Measurements from ENCODE around the gene MAP2K4. TPM values are rescaled to one million over a fixed set of nuclear protein-coding genes. Genes with fewer than 3 reads are reported as not detected.

Gene MAP2K4
- total RNA-seq, 4 donors from 2014 or later = 25.2 to 43.0 (median 33.2) TPM

- intact Hi-C loops (cut with DNase I) = no loop called here
- no peak for DNase-seq
- Histone ChIP-seq H3K27ac (no peak overlapping the region), H3K4me1 (peaks cover 0 to 32% (median 12%) of the 10 kb centered on the region in 3 donors), H3K27me3 (no peaks in the 10 kb centered on the region), H3K9me3 (no peaks in the 10 kb centered on the region), H3K36me3 (peaks cover 0 to 6% (median 0%) of the 10 kb centered on the region in 3 donors), H3K4me3 (no peak overlapping the region)
- WGBS, 2 donors = 82 to 94% methylated on average over 1 of the region's 1 CpG
- no peak for TF ChIP-seq POLR2A (IDR thresholded peaks at IDR 0.05)
- no peak for TF ChIP-seq CTCF (IDR thresholded peaks at IDR 0.05)
These were observed 15.0 kb downstream of the MAP2K4 start for GRCh38 chr17:12035673-12036072.

- Histone ChIP-seq H3K27me3 (no peaks in the 10 kb centered on the region), H3K4me3 (no peak overlapping the region), H3K4me1 (peaks cover 0 to 39% (median 18%) of the 10 kb centered on the region in 3 donors), H3K27ac (no peak overlapping the region), H3K9me3 (no peaks in the 10 kb centered on the region), H3K36me3 (peaks cover 0 to 6% (median 0%) of the 10 kb centered on the region in 3 donors)
- 47 to 68% methylated on average over 2 of the region's 2 CpGs for WGBS, 2 donors
- TF ChIP-seq POLR2A (IDR thresholded peaks at IDR 0.05) (no peak), CTCF (IDR thresholded peaks at IDR 0.05) (no peak)
- no peak for DNase-seq
- intact Hi-C loops (cut with DNase I) = no loop called here
These were observed 17.3 kb downstream of the MAP2K4 start for GRCh38 chr17:12037970-12038369.

GRCh38 chr17:12040478-12040877 is 19.8 kb downstream of the MAP2K4 start:
- Histone ChIP-seq H3K27ac (no peak overlapping the region), H3K4me1 (peaks cover 0 to 39% (median 18%) of the 10 kb centered on the region in 3 donors), H3K9me3 (no peaks in the 10 kb centered on the region), H3K4me3 (no peak overlapping the region), H3K27me3 (no peaks in the 10 kb centered on the region), H3K36me3 (no peaks in the 10 kb centered on the region)
- intact Hi-C loops (cut with DNase I) = no loop called here
- 27 to 32% methylated on average over 3 of the region's 3 CpGs for WGBS, 2 donors
- no peak for TF ChIP-seq POLR2A (IDR thresholded peaks at IDR 0.05)
- no peak for TF ChIP-seq CTCF (IDR thresholded peaks at IDR 0.05)
- DNase-seq = no peak

- Histone ChIP-seq H3K4me1 (peaks cover 0 to 47% (median 18%) of the 10 kb centered on the region in 3 donors), H3K4me3 (no peak overlapping the region), H3K27me3 (no peaks in the 10 kb centered on the region), H3K27ac (no peak overlapping the region), H3K9me3 (no peaks in the 10 kb centered on the region), H3K36me3 (no peaks in the 10 kb centered on the region)
- intact Hi-C loops (cut with DNase I) = no loop called here
- DNase-seq = no peak
- WGBS, 2 donors = 13 to 17% methylated on average over 3 of the region's 3 CpGs
- TF ChIP-seq POLR2A (IDR thresholded peaks at IDR 0.05) (no peak), CTCF (IDR thresholded peaks at IDR 0.05) (no peak)
These were observed 20.6 kb downstream of the MAP2K4 start for GRCh38 chr17:12041312-12041711.

GRCh38 chr17:12043702-12044101 is 23.0 kb downstream of the MAP2K4 start:
- no peaks in the 10 kb centered on the region for H3K27me3 ChIP-seq
- intact Hi-C loops (cut with DNase I) = no loop called here
- H3K36me3 ChIP-seq = no peaks in the 10 kb centered on the region
- TF ChIP-seq CTCF (IDR thresholded peaks at IDR 0.05) = no peak
- no peak for TF ChIP-seq POLR2A (IDR thresholded peaks at IDR 0.05)
- no peak overlapping the region for H3K4me3 ChIP-seq
- WGBS, 2 donors = 91 to 92% methylated on average over 6 of the region's 6 CpGs
- no peaks in the 10 kb centered on the region for H3K9me3 ChIP-seq
- H3K27ac ChIP-seq = no peak overlapping the region
- DNase-seq = no peak
- H3K4me1 ChIP-seq = peaks cover 0 to 68% (median 20%) of the 10 kb centered on the region in 3 donors
